HUES48 (cell line): ENCODE results near the gene PCMTD2.

Source experiments
- H3K27ac ChIP-seq: one replicate; pipeline ENCODE4 v1.7.0; 2013; ENCODE audit warnings: low read depth, low read length, inconsistent platforms
- H3K27me3 ChIP-seq: 2 replicates; pipeline ENCODE4 v1.6.1; 2013; ENCODE audit warnings: mild to moderate bottlenecking, low read length; ENCODE audit not compliant: control insufficient read depth, insufficient read depth
- H3K36me3 ChIP-seq: 2 replicates; pipeline ENCODE4 v1.6.1; 2013; ENCODE audit warnings: low read length; ENCODE audit not compliant: control insufficient read depth, insufficient read depth
- H3K4me1 ChIP-seq: 2 replicates; pipeline ENCODE4 v1.6.1; 2013; ENCODE audit warnings: mild to moderate bottlenecking, low read length; ENCODE audit not compliant: control insufficient read depth, insufficient read depth
- H3K4me3 ChIP-seq: 2 replicates; pipeline ENCODE4 v1.5.1; 2013; ENCODE audit warnings: mild to moderate bottlenecking, low read depth, low read length
- H3K9ac ChIP-seq: 2 replicates; pipeline ENCODE4 v1.6.1; 2013; ENCODE audit warnings: mild to moderate bottlenecking, low read depth, low read length, moderate library complexity
- H3K9me3 ChIP-seq: 2 replicates; pipeline ENCODE4 v1.6.1; 2013; ENCODE audit warnings: low read length; ENCODE audit not compliant: control insufficient read depth, insufficient read depth

The PCMTD2 gene

GRCh38 chr20:64241061-64241460 is 14.5 kb upstream of the PCMTD2 start:
- Histone ChIP-seq H3K4me1 (no peaks in the 10 kb centered on the region), H3K27me3 (no peaks in the 10 kb centered on the region), H3K4me3 (no peak overlapping the region), H3K9ac (no peak overlapping the region), H3K27ac (no peak overlapping the region), H3K9me3 (no peaks in the 10 kb centered on the region), H3K36me3 (no peaks in the 10 kb centered on the region)

DNA sequence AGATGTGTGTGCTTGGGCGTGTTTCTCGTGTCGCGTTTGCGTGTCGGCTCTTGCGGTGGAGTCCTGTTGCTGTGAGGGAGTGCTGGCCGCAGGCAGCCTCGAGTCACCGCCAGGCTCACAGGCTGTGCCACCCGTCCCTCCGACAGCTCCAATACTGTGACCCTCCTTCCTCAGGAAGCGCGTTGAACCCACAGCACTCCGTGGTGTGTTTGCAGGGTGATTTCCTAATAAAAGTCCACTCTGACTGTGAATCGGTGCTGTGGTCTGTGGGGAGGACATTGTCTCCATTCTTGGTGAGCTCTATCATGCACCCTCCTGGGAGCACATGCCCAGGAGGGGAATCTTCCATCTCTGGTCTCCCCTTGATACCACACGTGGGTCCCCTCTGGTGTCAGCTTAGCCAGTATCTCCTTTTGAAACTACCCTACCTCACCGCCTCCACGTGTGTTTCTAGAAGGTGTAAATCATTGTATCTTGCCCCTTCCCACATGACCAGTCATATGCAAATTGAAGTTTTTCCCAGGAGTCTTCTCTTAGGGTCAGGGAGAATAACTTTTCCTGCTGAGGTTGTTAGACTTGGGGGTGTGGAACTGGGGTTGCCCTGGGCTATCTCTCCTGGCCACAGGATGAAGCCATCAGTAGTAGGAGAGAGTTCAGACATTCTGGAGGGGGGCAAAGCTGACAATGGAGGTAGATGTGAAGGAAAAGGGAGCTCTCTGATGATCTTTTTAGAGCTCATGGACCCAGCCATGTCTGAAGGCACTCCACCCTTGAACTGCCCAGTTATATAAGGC is 13.3 kb upstream of the PCMTD2 start:
- no peaks in the 10 kb centered on the region for H3K4me1 ChIP-seq

GRCh38 chr20:64242797-64243475 is 12.6 kb upstream of the PCMTD2 start:
- Histone ChIP-seq H3K36me3 (no peaks in the 10 kb centered on the region), H3K9me3 (no peaks in the 10 kb centered on the region), H3K4me3 (no peak overlapping the region)

More for the DNA sequence above, 13.3 kb upstream of the PCMTD2 start:
- Histone ChIP-seq H3K27me3 (no peaks in the 10 kb centered on the region), H3K9ac (no peak overlapping the region), H3K9me3 (no peaks in the 10 kb centered on the region), H3K36me3 (no peaks in the 10 kb centered on the region), H3K27ac (no peak overlapping the region), H3K4me3 (no peak overlapping the region)

DNA sequence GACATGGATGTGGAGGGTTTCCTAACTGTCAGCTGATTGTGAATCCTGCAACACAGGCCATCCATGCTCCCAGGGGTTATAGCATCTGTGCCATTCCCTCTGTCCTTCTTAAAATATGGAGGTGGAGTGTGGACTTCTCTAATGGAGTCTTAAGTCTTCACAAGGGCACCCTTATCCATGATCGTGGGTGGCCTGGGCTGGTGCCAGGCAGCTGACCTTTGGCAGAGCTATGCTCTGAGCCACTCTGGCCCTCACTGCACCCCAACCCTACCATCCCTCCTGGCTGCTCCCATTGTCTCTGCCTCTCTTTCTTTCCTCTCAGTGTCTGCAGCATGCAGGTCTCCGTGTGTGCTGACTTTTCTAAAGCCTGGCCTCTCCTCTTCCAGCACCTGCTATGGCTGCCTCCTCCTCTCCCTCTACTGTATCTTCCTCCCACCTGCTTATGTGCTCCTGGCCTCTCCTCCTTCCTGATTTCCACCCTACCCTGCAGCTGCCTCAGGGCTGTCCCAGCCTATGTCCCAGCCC is 11.2 kb upstream of the PCMTD2 start:
- Histone ChIP-seq H3K9ac (no peak overlapping the region), H3K9me3 (no peaks in the 10 kb centered on the region), H3K27me3 (no peaks in the 10 kb centered on the region), H3K4me1 (no peaks in the 10 kb centered on the region), H3K36me3 (no peaks in the 10 kb centered on the region), H3K4me3 (no peak overlapping the region), H3K27ac (no peak overlapping the region)

More at GRCh38 chr20:64242797-64243475, 12.6 kb upstream of the PCMTD2 start:
- Histone ChIP-seq H3K4me1 (no peaks in the 10 kb centered on the region), H3K27me3 (no peaks in the 10 kb centered on the region), H3K9ac (no peak overlapping the region), H3K27ac (no peak overlapping the region)

DNA sequence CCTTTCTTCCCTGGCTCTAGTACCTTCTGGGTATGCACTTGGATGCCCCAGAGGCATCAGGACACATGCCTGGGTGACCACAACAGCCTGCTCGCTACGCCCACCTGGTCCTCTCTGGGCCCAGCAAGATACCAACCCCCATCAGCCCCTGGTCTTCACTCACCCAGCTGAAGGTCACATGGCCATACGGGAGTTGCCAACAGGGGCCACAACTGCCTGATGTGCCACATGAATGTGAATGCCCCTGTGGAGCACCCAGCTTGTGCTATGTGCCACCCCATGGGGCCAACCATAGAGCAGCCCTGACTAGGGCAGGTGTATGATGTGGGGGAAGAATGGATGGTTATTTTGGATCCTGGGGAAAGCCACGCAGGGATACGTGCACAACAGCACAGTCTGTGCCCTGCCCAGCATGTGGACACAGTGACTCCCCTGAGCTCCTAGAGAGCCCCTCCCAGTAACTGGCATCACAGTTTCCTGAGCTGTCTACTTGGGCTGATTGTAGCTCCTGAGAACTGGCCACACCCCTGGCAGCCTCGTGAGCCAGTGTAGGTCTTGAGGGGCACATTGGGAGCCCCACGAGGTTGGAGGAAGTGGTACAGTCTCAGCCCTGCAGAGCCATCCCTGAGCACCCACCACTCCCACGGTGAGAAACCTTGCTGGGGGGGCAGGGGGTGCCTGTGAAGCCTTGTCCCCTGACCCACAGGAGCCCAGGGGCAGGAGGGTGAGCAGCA is 10.5 kb upstream of the PCMTD2 start:
- no peak overlapping the region for H3K9ac ChIP-seq
- no peak overlapping the region for H3K27ac ChIP-seq
- no peak overlapping the region for H3K4me3 ChIP-seq
- no peaks in the 10 kb centered on the region for H3K36me3 ChIP-seq
- H3K9me3 ChIP-seq, result no peaks in the 10 kb centered on the region
- no peaks in the 10 kb centered on the region for H3K4me1 ChIP-seq
- H3K27me3 ChIP-seq, result no peaks in the 10 kb centered on the region

DNA sequence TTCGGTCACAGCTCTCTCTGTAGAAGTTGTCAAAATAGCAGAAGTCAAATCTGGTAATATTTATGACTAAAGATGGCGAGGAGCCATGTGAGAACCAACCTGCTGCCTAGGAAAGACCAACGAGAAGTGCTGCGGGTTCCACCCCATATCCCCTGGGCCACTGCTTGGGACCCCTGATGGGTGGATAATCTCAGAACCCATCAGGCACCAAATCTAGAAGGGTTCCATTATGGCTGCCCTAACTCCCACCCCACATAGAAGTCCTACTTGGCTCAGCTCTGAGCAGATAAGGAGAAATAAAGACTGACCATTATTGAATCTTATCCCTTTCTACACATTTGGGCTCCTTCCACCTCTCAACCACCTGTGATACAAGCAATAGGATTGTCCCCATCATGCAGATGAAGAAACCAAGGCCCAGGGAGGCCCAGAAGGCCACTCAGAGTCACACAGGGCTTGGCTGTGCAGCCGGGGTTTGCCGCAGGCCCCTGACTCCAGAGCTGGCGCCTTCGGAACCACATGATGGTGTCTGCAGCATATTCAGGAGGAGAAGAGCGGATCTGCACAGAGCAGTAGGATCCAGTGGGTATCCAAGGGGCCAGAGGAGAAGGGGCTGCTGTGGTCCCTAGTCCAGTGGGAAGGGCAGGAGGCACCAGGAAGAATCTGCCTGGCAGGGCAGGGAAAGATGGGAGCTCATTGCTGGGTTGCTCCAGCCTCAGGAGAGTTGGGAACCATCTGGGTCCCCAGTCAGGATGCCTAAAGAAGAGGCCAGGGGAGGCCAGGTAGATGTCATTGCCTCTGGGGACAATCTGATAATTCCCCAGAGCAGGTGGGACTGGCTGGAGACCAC is 9.6 kb upstream of the PCMTD2 start:
- Histone ChIP-seq H3K36me3 (no peaks in the 10 kb centered on the region), H3K9me3 (no peaks in the 10 kb centered on the region), H3K27ac (no peak overlapping the region), H3K27me3 (no peaks in the 10 kb centered on the region), H3K4me3 (no peak overlapping the region), H3K4me1 (no peaks in the 10 kb centered on the region), H3K9ac (no peak overlapping the region)

- Histone ChIP-seq H3K9me3 (no peaks in the 10 kb centered on the region), H3K27ac (no peak overlapping the region), H3K36me3 (no peaks in the 10 kb centered on the region), H3K4me3 (no peak overlapping the region), H3K4me1 (no peaks in the 10 kb centered on the region), H3K27me3 (peaks cover 4% of the 10 kb centered on the region; the same call in 1 of the 2 replicates), H3K9ac (no peak overlapping the region)
Measured at GRCh38 chr20:64246616-64247306, 8.8 kb upstream of the PCMTD2 start.

- Histone ChIP-seq H3K9me3 (no peaks in the 10 kb centered on the region), H3K4me1 (no peaks in the 10 kb centered on the region), H3K4me3 (no peak overlapping the region), H3K27ac (no peak overlapping the region), H3K27me3 (peaks cover 4% of the 10 kb centered on the region; the same call in 1 of the 2 replicates), H3K36me3 (no peaks in the 10 kb centered on the region), H3K9ac (no peak overlapping the region)
Measured at GRCh38 chr20:64247307-64247618, 8.3 kb upstream of the PCMTD2 start.

DNA sequence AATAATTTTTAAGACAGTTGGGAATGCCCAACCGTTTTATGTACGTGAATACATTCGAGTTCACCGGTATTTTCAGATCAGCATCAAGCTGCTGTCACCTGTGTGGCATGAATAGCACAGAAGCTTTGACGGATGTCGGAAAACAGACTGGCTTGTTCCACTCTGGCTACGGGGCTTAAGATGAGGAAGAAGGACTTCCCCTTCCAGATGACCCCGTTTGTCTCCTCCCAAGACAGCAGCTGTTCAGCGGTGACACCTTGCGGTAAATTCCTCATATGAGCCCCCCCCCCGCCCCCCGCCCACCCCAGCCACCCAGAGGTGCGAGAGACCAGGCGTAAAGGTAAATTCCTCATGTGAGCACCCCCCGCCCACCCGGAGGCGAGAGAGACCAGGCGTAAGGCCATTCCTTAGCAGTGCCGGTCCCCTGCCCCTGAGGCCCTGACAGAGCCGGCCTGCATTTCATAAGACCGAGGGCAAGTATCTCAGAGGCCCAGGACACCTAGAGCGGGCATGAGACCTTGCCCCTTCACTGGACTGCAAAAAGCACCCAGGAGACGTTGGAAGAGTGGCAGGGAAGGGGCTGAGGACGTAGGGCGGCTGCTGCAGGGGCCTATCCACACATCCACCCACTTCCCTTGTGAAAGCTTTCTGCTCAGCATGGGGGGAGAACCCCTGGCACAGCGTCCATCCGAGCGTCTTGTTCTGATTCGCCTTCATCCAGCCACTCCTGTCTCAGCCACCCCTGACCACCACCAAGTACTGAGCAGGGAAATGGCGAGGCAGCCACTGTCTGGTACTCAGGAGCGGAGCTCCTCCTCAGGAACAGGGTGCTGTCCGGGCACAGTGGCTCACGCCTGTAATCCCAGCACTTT is 7.3 kb upstream of the PCMTD2 start:
- Histone ChIP-seq H3K9me3 (no peaks in the 10 kb centered on the region), H3K9ac (no peak overlapping the region), H3K27ac (no peak overlapping the region), H3K4me3 (no peak overlapping the region), H3K4me1 (no peaks in the 10 kb centered on the region), H3K36me3 (no peaks in the 10 kb centered on the region), H3K27me3 (peaks cover 4% of the 10 kb centered on the region; the same call in 1 of the 2 replicates)
